HEK293 (cell line): ENCODE measurements around the gene SLC7A1.

Experiments used
- AEBP2 ChIP-seq: fragments of 450-650 bp; formaldehyde crosslinking; IDR thresholded peaks from 2 replicates; pipeline ENCODE4 v1.5.1; 2016; ENCODE audit warnings: missing biosample characterization, missing genetic modification characterization, borderline replicate concordance
- CTCF ChIP-seq: fragments of 450-650 bp; formaldehyde crosslinking; IDR thresholded peaks from 2 replicates; pipeline ENCODE4 v1.5.1; 2016; ENCODE audit warnings: missing biosample characterization, missing genetic modification characterization
- REST ChIP-seq: fragments of 450-650 bp; formaldehyde crosslinking; IDR thresholded peaks from 2 replicates; pipeline ENCODE4 v1.5.1; 2016; ENCODE audit warnings: missing biosample characterization, missing genetic modification characterization
- SETDB1 ChIP-seq: IDR thresholded peaks from one replicate; pipeline ENCODE4 v1.6.1; 2017; ENCODE audit warnings: mild to moderate bottlenecking, low read length, moderate library complexity, mixed read lengths; ENCODE audit not compliant: insufficient read length
- ZBTB7A ChIP-seq: fragments of 450-650 bp; formaldehyde crosslinking; IDR thresholded peaks from 2 replicates; pipeline ENCODE4 v1.5.1; 2016; ENCODE audit warnings: low read depth, missing biosample characterization, missing genetic modification characterization
- ZNF114 ChIP-seq: fragments of 450-650 bp; formaldehyde crosslinking; IDR thresholded peaks from 2 replicates; pipeline ENCODE4 v1.5.0; 2017; ENCODE audit warnings: missing biosample characterization, missing genetic modification characterization
- ZNF274 ChIP-seq, 2 experiments: fragments of 200-500 bp in 1 of 2; fragments of 450-650 bp in 1 of 2; sonication (Bioruptor generic) in 1 of 2; formaldehyde crosslinking in 1 of 2; IDR thresholded peaks; 2 replicates each; pipeline versions ENCODE4 v1.5.1 to v1.6.1; 2014 to 2016; ENCODE audit warnings: borderline replicate concordance in 1 of 2, inconsistent platforms in 1 of 2, low read length in 1 of 2, missing biosample characterization in 1 of 2, missing genetic modification characterization in 1 of 2
- ZNF501 ChIP-seq: fragments of 450-650 bp; formaldehyde crosslinking; IDR thresholded peaks from 2 replicates; pipeline ENCODE4 v1.5.1; 2016; ENCODE audit warnings: missing biosample characterization, missing genetic modification characterization
- ZNF701 ChIP-seq: fragments of 450-650 bp; formaldehyde crosslinking; IDR thresholded peaks from 2 replicates; pipeline ENCODE4 v1.5.1; 2016; ENCODE audit warnings: missing biosample characterization, missing genetic modification characterization
- ZNF768 ChIP-seq: fragments of 450-650 bp; formaldehyde crosslinking; IDR thresholded peaks from 2 replicates; pipeline ENCODE4 v1.5.1; 2018; ENCODE audit warnings: missing biosample characterization, mild to moderate bottlenecking, missing genetic modification characterization

GRCh38 chr13:29598321-29598720 is 2.8 kb upstream of the SLC7A1 start:
- TF ChIP-seq CTCF (tag by site-specific recombination) (no peak), ZNF114 (tag by site-specific recombination) (no peak), SETDB1 (no peak), ZNF501 (tag by site-specific recombination) (no peak), ZNF768 (tag by site-specific recombination) (no peak), ZNF701 (tag by site-specific recombination) (no peak), ZNF274 (IDR thresholded peaks at IDR 0.05; ENCODE audit: low read length) (no peak), ZNF274 (tag by site-specific recombination; IDR thresholded peaks at IDR 0.05; ENCODE audit: borderline replicate concordance) (no peak), REST (tag by site-specific recombination) (no peak), AEBP2 (tag by site-specific recombination) (no peak), ZBTB7A (no peak)
